Loucy (cell line): ENCODE data around the gene CACNA1B.

Source experiments
- CTCF ChIP-seq: fragments of 200-600 bp; sonication (generic); conservative IDR thresholded peaks from 2 replicates; pipeline ENCODE4 v1.5.1; 2014; ENCODE audit warnings: mild to moderate bottlenecking, antibody characterized with exemption, low read length
- EZH2phosphoT487 ChIP-seq: fragments of 200-600 bp; IDR thresholded peaks from 2 replicates; pipeline ENCODE4 v1.6.1; 2018; ENCODE audit warnings: antibody characterized with exemption, mild to moderate bottlenecking, moderate library complexity, borderline replicate concordance

- TF ChIP-seq CTCF: no peak
- no peak for TF ChIP-seq EZH2phosphoT487
Measured at GRCh38 chr9:137882506-137882821, 4.9 kb downstream of the CACNA1B start.
